ENCODE results near the gene ELK1.
"Not testable (repeated sequence)": the region's sequence is repeated elsewhere in the genome, so short reads cannot be mapped to it uniquely, and the experiment has no call there.

The ELK1 gene

DNA sequence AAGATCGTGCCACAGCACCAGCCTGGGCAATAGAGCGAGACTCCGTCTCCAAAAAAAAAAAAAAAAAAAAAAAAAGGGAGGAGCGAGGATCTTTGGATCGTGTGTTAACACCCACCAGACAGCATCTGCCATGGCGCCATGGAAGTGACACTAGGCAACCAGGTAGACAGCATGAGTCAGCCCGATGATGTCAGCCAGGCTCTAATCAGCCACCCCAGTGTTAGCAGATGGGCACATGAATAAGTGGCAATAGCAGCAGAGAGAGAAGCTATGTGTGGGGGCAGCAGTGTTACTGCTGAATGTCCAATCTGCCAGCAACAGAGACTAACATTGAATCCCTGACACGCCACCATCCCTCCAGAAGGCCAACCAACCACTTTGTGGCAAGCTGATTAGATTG is 37.3 kb downstream of the ELK1 start:
- in situ Hi-C loops (cut with MboI; ENCODE audit: low sequenced_read_pairs), result no loop called here

GRCh38 chrX:47612418-47612817 is 37.9 kb downstream of the ELK1 start:
- in situ Hi-C loops (cut with MboI; ENCODE audit: low sequenced_read_pairs), result no loop called here

DNA sequence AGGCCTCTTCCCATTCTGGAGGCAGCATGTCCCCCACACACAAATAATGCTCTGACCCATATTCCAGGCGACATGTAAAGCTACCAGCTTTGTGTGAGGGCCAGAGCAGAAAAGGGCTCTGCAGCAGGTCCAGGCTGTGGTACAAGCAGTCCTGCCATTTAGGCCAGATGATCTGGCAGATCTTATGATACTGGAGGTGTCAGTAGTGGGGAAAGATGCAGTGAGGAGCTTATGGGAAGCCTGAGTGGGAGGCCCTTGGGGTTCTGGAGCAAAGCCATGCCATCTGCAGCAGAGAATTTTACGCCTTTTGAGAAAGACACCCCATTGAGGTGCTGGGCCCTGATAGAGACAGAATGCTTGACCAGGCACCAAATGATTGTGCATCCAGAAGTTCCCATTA is 38.4 kb downstream of the ELK1 start:
- in situ Hi-C loops (cut with MboI; ENCODE audit: low sequenced_read_pairs), result no loop called here

DNA sequence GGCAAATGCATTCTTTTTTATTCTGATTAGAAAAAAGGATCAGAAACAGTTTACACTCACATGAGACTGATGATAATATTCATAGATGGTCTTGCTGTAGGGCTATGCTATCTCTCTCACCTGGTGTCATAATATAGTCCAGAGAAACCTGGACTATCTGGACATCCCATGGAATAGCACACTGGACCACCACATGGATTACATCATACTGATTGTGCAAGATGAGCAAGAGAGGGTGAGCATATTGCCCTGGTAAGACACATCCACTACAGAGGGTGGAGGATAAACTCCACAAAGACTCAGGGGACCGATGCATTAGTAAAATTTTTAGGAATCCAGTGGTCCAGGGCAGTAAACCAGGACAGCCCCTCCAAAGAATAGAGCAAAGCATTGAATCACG is 38.9 kb downstream of the ELK1 start:
- in situ Hi-C loops (cut with MboI; ENCODE audit: low sequenced_read_pairs), result no loop called here

DNA sequence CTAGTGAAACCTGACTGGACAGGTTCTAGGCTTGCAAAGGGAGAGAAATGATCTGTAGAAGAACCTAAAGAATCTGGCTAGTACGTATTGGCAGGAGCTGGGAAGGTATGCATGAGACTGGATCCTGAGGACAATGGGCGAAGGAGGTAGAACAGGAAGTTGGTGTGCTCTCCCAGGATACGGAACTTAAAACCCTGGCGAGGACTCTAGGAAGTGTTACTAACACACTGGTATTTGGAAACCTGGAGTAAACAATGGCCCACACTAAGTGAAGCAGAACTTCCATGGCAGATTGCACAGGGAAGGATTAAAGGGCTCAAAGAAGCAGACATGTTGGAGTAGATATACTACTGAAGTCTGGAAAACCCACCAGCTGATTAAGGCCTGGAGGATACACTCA is 39.9 kb downstream of the ELK1 start:
- in situ Hi-C loops (cut with MboI; ENCODE audit: low sequenced_read_pairs), result no loop called here

DNA sequence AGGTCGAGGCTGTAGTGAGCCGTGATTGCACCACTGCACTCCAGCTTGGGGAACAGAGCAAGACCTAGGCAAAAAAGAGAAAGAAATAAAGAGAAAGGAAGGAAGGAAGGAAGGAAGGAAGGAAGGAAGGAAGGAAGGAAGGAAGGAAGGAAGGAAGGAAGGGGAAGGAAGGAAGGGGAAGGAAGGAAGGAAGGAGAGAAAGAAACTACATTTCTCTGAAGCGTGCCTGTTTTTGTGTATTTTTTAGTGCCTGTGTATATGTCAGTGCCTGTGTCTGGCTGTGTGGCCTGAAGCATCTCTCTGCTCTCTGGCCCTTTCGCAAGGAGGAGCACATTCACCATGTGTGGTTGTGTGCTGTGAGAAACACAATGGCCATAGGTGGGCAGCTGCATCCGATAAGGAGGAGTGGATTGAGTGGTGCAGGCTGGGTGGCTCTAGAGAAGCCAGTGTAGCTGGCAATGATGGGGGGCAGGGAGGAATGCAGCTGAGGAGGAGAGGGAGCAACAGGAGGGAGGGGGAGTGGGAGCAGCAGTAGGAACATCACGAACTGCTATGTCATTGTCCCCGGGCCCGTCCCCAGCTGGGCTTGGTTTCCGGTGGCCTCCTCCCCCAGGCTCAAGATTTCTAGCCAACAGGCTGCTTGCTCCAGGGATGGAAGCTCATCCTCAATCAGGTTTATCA is 42.1 kb downstream of the ELK1 start:
- in situ Hi-C loops (cut with MboI; ENCODE audit: low sequenced_read_pairs), result no loop called here

- in situ Hi-C loops (cut with MboI; ENCODE audit: low sequenced_read_pairs), result no loop called here
These were observed 43.3 kb downstream of the ELK1 start for GRCh38 chrX:47607091-47607490.

- in situ Hi-C loops (cut with MboI; ENCODE audit: low sequenced_read_pairs), result no loop called here
These were observed 45.3 kb downstream of the ELK1 start for GRCh38 chrX:47605024-47605423.

DNA sequence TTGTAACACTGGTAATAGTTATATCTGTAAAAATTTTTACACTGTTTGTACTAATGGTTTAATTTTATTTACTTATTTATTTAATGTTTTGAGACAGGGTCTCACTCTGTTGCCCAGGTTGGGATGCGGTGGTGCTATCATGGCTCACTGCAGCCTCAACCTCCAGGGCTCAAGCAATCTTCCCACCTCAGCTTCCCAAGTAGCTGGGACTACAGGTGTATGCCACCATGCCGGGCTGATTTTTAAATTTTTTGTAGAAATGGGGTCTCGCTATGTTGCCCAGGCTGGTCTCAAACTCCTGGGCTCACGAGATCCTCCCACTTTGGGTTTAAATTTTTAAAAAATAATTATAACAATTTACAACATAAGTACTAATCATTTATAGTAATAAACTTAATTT is 47.2 kb downstream of the ELK1 start:
- in situ Hi-C loops (cut with MboI; ENCODE audit: low sequenced_read_pairs), result not testable (repeated sequence)

DNA sequence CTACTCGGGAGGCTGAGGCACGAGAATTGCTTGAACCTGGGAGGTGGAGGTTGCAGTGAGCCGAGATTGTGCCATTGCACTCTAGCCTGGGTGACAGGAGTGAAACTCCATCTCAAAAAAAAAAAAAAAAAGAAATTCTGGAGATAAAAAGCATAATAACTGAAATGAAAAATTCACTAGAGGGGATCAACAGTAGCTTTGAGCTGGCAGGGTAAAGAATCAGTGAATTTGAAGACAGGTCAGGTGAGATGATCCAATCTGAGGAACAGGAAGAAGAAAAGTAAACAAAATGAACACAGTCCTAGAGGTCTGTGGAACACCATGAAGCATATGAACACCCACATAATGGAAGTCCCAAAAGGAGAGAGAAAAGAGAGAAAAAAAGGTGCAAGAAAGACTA is 53.1 kb downstream of the ELK1 start:
- in situ Hi-C loops (cut with MboI; ENCODE audit: low sequenced_read_pairs), result no loop called here

DNA sequence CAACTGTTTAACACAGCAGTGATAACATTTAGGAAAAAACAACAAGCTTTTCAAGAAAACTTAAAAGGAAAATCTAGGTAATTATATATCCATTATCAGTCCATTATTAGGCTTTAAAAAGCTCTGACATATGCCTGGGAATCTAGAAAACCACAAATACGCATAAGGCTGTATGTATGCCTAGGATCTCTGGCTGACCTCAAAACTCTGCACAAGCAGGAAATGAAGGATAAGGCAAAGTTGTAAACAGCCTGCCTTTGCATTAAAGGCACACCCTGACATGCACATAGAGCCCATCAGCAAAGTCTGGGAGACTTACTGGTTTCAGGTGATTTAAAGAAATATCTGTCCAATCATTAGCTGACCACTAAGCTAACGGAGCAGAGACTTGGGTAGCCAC is 54.1 kb downstream of the ELK1 start:
- in situ Hi-C loops (cut with MboI; ENCODE audit: low sequenced_read_pairs), result no loop called here

DNA sequence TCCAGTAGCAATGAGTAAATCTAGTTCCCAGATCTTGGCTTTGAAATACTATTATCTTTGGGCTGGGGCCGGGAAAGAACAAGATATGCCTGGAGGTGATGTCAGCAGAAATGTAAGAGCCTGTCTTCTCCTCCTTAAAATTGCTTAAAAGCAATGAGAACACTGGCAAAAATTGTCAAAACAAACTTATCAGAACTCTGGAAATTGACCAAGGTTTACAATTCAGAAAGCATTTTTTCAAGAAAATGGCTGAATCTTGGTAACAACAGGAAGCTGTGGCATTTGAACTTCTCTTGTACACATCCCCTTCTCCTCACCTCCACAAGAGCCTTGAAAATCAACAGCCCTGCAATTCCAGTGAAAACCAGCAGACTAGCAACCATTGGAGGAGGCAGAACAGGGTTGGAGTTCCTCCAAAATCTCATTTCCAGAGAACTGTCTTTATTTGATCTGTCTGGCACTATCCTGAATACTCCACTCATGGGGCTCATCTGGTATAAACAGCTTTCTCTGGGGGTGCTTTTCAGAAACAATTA is 54.6 kb downstream of the ELK1 start:
- in situ Hi-C loops (cut with MboI; ENCODE audit: low sequenced_read_pairs), result no loop called here

DNA sequence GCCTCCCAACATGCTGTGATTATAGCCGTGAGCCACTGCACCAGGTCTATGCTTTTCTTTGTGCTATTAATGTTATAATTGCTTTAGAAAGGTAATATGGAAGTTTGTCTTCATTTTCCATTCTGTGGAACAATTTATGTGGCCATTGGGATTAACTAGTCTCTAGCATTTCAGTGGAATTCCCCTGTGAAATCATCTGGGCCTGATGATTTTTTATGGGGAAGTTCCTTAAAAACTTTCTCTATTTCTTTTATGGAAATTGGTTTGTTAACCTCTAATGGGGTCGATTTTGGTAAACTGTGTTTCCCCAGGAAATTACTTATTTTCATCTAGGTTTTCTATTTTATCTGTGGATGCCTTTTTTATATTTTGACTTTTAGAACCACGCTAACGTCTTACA is 56.8 kb downstream of the ELK1 start:
- in situ Hi-C loops (cut with MboI; ENCODE audit: low sequenced_read_pairs), result no loop called here

DNA sequence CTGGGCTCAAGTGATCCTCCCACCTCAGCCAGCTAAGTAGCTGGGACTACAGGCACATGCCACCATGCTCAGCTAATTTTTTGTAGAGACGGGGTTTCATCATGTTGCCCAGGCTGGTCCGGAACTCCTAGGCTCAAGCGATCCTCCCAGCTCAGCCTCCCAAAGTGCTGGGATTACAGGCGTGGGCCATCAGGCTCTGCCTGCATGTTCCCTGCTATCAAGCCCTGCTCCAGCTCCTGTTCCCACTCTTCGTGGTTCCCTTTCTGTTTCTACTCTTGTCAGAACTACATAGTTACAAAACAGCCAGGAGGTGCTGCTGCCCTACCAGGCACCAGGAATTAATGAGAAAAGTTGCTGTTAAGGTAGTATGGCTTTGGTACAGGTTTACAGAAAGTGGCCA is 59.4 kb downstream of the ELK1 start:
- in situ Hi-C loops (cut with MboI; ENCODE audit: low sequenced_read_pairs), result no loop called here

- in situ Hi-C loops (cut with MboI; ENCODE audit: low sequenced_read_pairs), result no loop called here
These were observed 62.2 kb downstream of the ELK1 start for GRCh38 chrX:47587906-47588735.

- in situ Hi-C loops (cut with MboI; ENCODE audit: low sequenced_read_pairs), result no loop called here
These were observed 63.1 kb downstream of the ELK1 start for GRCh38 chrX:47587091-47587891.

DNA sequence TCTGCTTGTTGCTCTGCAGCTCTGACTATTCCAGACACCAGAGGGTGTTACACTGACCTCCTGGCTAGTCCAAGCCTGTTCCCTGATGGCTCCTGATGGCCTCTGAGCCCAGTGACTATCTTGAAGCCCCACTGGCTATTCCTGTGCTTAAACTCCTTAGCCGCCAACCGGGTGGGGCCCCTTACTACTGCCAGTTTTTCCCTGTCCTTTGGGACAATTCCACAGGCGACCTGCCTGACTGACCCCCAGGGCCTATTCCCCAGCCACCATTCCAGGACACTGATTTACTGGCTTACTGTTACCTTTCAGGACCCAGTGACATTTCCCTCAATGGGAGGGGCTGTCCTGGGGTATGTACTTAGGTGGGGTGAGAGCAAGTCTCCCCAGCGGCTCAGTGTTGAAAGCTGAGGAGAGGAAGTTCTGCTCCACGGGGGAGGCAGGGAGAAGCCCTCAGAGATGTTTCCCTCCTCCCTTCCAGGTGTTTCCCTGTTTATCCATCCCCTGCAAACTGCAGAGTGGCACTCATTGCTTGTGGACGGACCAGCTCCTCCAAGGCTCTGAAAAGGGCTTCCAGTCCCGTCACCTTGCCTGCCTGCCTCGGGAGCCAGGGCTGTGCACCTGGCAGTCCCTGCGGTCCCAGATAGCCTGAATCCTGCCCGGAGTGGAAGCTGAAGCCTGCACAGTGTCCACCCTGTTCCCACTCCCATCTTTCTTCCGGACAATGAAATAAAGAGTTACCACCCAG is 64.1 kb downstream of the ELK1 start:
- in situ Hi-C loops (cut with MboI; ENCODE audit: low sequenced_read_pairs), result no loop called here

Measured in hTERT RPE-1 (cell line).